T-cell (primary cell): ENCODE data around the gene SNRNP70. TPM values are rescaled to one million over a fixed set of nuclear protein-coding genes. Genes with fewer than 3 reads are reported as not detected.
"Not testable (repeated sequence)": the region's sequence is repeated elsewhere in the genome, so short reads cannot be mapped to it uniquely, and the experiment has no call there.

ENCODE experiments used
- ATAC-seq, 4 experiments: fragments of 200-7000 bp in 3 of 4; fragments of 150-1000 bp in 1 of 4; cut with Tn5 transposase; replicated peaks in 1 of 4; 1 replicate in 3 of 4; 2 replicates in 1 of 4; pipeline ENCODE4 v1.10.0; 2021; ENCODE audit warnings: moderate library complexity in 3 of 4, mild to moderate bottlenecking in 2 of 4, moderate number of reproducible peaks in 1 of 4
- CTCF ChIA-PET, 2 donors: fragments of 300-600 bp; sonication (Branson Sonifier 250); formaldehyde crosslinking; loops; one replicate each; lab custom pipeline; 2022; ENCODE audit warnings: antibody characterized with exemption in 2 of 2; lab: Charles Lee
- POLR2A ChIA-PET, 2 donors: fragments of 300-600 bp; sonication (Branson Sonifier 250); formaldehyde crosslinking; loops; one replicate each; lab custom pipeline; 2022; ENCODE audit warnings: antibody characterized with exemption in 2 of 2; lab: Charles Lee
- DNase-seq, 35 experiments: peaks; one replicate each; pipeline versions ENCODE4 v3.0.0 to v3.0.0-alpha.2; 2013 to 2023
- H3K27ac ChIP-seq: one replicate; pipeline ENCODE4 v1.5.1; 2013; ENCODE audit warnings: low read length
- H3K27me3 ChIP-seq, 2 experiments: replicated peaks in 1 of 2; 1 replicate in 1 of 2; 2 replicates in 1 of 2; pipeline versions ENCODE4 v1.6.1 to v1.7.0; 2013; ENCODE audit warnings: low read length in 1 of 2, mixed read lengths in 1 of 2; ENCODE audit not compliant: control insufficient read depth in 2 of 2, insufficient read depth in 2 of 2; ENCODE audit errors: extremely low read depth in 1 of 2
- H3K36me3 ChIP-seq, 2 donors: 1 replicate in 1 of 2; 2 replicates in 1 of 2; pipeline versions ENCODE4 v1.6.1 to v1.7.0; 2013; ENCODE audit warnings: low read length in 1 of 2; ENCODE audit not compliant: control insufficient read depth in 2 of 2, insufficient read depth in 1 of 2; ENCODE audit errors: extremely low read depth in 1 of 2
- H3K4me1 ChIP-seq, 2 experiments: 1 replicate in 1 of 2; 2 replicates in 1 of 2; pipeline versions ENCODE4 v1.6.1 to v1.7.0; 2013; ENCODE audit warnings: low read length in 2 of 2, mixed read lengths in 1 of 2; ENCODE audit not compliant: insufficient read depth in 2 of 2, control insufficient read depth in 1 of 2; ENCODE audit errors: extremely low read depth in 1 of 2
- H3K4me3 ChIP-seq, 2 donors: 1 replicate in 1 of 2; 2 replicates in 1 of 2; pipeline versions ENCODE4 v1.5.1 to v1.7.0; 2013; ENCODE audit warnings: mild to moderate bottlenecking in 2 of 2, low read length in 1 of 2, moderate library complexity in 1 of 2; ENCODE audit not compliant: control insufficient read depth in 1 of 2; ENCODE audit errors: extremely low read depth in 1 of 2
- H3K9me3 ChIP-seq: 2 replicates; pipeline ENCODE4 v1.7.0; 2013
- H3K27ac Mint-ChIP-seq, 2 donors: one replicate each; pipeline ENCODE4 v1.8.0; 2020 to 2021; ENCODE audit warnings: mild to moderate bottlenecking in 2 of 2, mixed read lengths in 2 of 2
- H3K27me3 Mint-ChIP-seq, 2 donors: one replicate each; pipeline ENCODE4 v1.8.0; 2021 to 2022; ENCODE audit warnings: mixed read lengths in 2 of 2
- H3K36me3 Mint-ChIP-seq: one replicate; pipeline ENCODE4 v1.8.0; 2021; ENCODE audit warnings: mixed read lengths
- H3K4me1 Mint-ChIP-seq, 3 donors: one replicate each; pipeline ENCODE4 v1.8.0; 2020 to 2022; ENCODE audit warnings: mixed read lengths in 3 of 3, mild to moderate bottlenecking in 1 of 3
- H3K4me3 Mint-ChIP-seq, 3 donors: one replicate each; pipeline ENCODE4 v1.8.0; 2020 to 2022; ENCODE audit warnings: mild to moderate bottlenecking in 3 of 3, mixed read lengths in 3 of 3, moderate library complexity in 3 of 3
- H3K9me3 Mint-ChIP-seq, 3 donors: one replicate each; pipeline ENCODE4 v1.8.0; 2020 to 2022; ENCODE audit warnings: mixed read lengths in 3 of 3
- WGBS: methylation state at CpG from one replicate; pipeline ENCODE4 v1.1.5; 2013; ENCODE audit warnings: missing lambda C conversion rate; ENCODE audit not compliant: insufficient coverage; 5-methylcytosine and 5-hydroxymethylcytosine counted together
- total RNA-seq, 35 experiments: library from RNA in 6 of 35; stranded (reverse) in 6 of 35; fragments of 120-200 nt in 1 of 35; gene quantifications; one replicate each; pipeline versions ENCODE4 v1.2.1 to v1.2.4 and lab custom pipeline; 2013 to 2026

SNRNP70 gene
- total RNA-seq, 5 donors from 2014 or later (not counting 1 experiment from before 2014, with no cell fraction given) = 406 to 704 (median 645) TPM

GRCh38 chr19:49145573-49146407, 60.5 kb downstream of the SNRNP70 start:
- POLR2A ChIA-PET = no interaction called here
- Mint-ChIP-seq H3K9me3 (no peaks in the 10 kb centered on the region), H3K4me1 (peaks cover 37 to 52% (median 40%) of the 10 kb centered on the region in 3 donors), H3K27ac (no peak overlapping the region), H3K27me3 (peaks cover 44 to 60% of the 10 kb centered on the region in 2 donors), H3K36me3 (no peaks in the 10 kb centered on the region), H3K4me3 (no peak overlapping the region)
- Histone ChIP-seq H3K27ac (no peak overlapping the region), H3K4me1 (peaks cover 9 to 46% of the 10 kb centered on the region in 2 experiments), H3K4me3 (no peak overlapping the region), H3K27me3 (peaks cover 3 to 86% of the 10 kb centered on the region in 2 experiments), H3K36me3 (no peaks in the 10 kb centered on the region), H3K9me3 (no peaks in the 10 kb centered on the region)
- WGBS = 12% methylated on average over 15 of the region's 30 CpGs
- DNase-seq = peak; percentile 44 to 83 (median 70)
- CTCF ChIA-PET = interaction anchor here (0.7 to 2.6 kb wide), 3 partner anchors 18 to 48 kb away, joined by 3 to 7 read pairs (median 7); no protein-coding TSS in a partner anchor
- peak; percentile 48 to 62 (median 58) for ATAC-seq

- H3K27me3 Mint-ChIP-seq = peaks cover 43 to 64% of the 10 kb centered on the region in 2 donors
- peaks cover 13 to 46% of the 10 kb centered on the region in 2 experiments for H3K4me1 ChIP-seq
- H3K4me3 Mint-ChIP-seq, H3K27ac Mint-ChIP-seq, H3K27ac ChIP-seq, H3K36me3 ChIP-seq, H3K36me3 Mint-ChIP-seq, DNase-seq, H3K4me3 ChIP-seq, ATAC-seq, H3K9me3 Mint-ChIP-seq, H3K9me3 ChIP-seq, POLR2A ChIA-PET: not testable (repeated sequence)
- CTCF ChIA-PET = interaction anchor here in 1 of 2 donors (0.9 to 2.6 kb wide), 2 partner anchors 19 to 49 kb away, joined by 7 read pairs; no protein-coding TSS in a partner anchor
- H3K4me1 Mint-ChIP-seq = peaks cover 39 to 49% (median 40%) of the 10 kb centered on the region in 3 donors
- WGBS = 100% methylated on average over 3 of the region's 7 CpGs
- peaks cover 7 to 92% of the 10 kb centered on the region in 2 experiments for H3K27me3 ChIP-seq
Measured at GRCh38 chr19:49146408-49146770, 61.1 kb downstream of the SNRNP70 start.

GRCh38 chr19:49148044-49148682, 62.9 kb downstream of the SNRNP70 start:
- H3K27ac Mint-ChIP-seq = peak overlapping the region in 1 of 2 donors; percentile 11
- no peaks in the 10 kb centered on the region for H3K36me3 Mint-ChIP-seq
- H3K27me3 Mint-ChIP-seq = peaks cover 51 to 71% of the 10 kb centered on the region in 2 donors
- H3K4me1 ChIP-seq = peaks cover 13 to 46% of the 10 kb centered on the region in 2 experiments
- H3K9me3 Mint-ChIP-seq = no peaks in the 10 kb centered on the region
- H3K4me1 Mint-ChIP-seq = peaks cover 34 to 38% (median 37%) of the 10 kb centered on the region in 3 donors
- CTCF ChIA-PET = interaction anchor here (0.5 to 1.3 kb wide), 5 partner anchors 20 to 572 kb away, joined by 3 to 6 read pairs (median 3); partner anchors contain the start of gene RCN3 (in 1 of the 2)
- DNase-seq = no peak
- POLR2A ChIA-PET = no interaction called here
- no peaks in the 10 kb centered on the region for H3K9me3 ChIP-seq
- WGBS = 88% methylated on average over 9 of the region's 11 CpGs
- peaks cover 9 to 92% of the 10 kb centered on the region in 2 experiments for H3K27me3 ChIP-seq
- no peaks in the 10 kb centered on the region for H3K36me3 ChIP-seq
- H3K4me3 ChIP-seq = no peak overlapping the region
- no peak for ATAC-seq
- no peak overlapping the region for H3K27ac ChIP-seq
- H3K4me3 Mint-ChIP-seq = peak overlapping the region; percentile 42 to 82 (median 47)

- H3K9me3 Mint-ChIP-seq = peaks cover 0 to under 1% (median 0%) of the 10 kb centered on the region in 3 donors
- Histone ChIP-seq H3K4me1 (peaks cover 13 to 45% of the 10 kb centered on the region in 2 experiments), H3K27me3 (peaks cover 9 to 95% of the 10 kb centered on the region in 2 experiments), H3K27ac (no peak overlapping the region), H3K4me3 (peak overlapping the region in 1 of 2 donors; percentile 86), H3K9me3 (no peaks in the 10 kb centered on the region), H3K36me3 (no peaks in the 10 kb centered on the region)
- DNase-seq (peak; percentile 38 to 82 (median 70)), ATAC-seq (peak; percentile 42 to 59 (median 54))
- H3K27me3 Mint-ChIP-seq = peaks cover 59 to 77% of the 10 kb centered on the region in 2 donors
- H3K36me3 Mint-ChIP-seq = no peaks in the 10 kb centered on the region
- POLR2A ChIA-PET = interaction anchor here in 1 of 2 donors (0.5 to 1.1 kb wide), 2 partner anchors 21 to 77 kb away, joined by 3 read pairs; no protein-coding TSS in a partner anchor
- H3K4me1 Mint-ChIP-seq = peaks cover 34 to 36% (median 35%) of the 10 kb centered on the region in 3 donors
- H3K27ac Mint-ChIP-seq = no peak overlapping the region
- peak overlapping the region; percentile 62 to 82 (median 68) for H3K4me3 Mint-ChIP-seq
- WGBS = 6% methylated on average over 43 of the region's 49 CpGs
- CTCF ChIA-PET = interaction anchor here (1.2 to 1.3 kb wide), 2 partner anchors 43 to 51 kb away, joined by 3 to 6 read pairs; no protein-coding TSS in a partner anchor
Measured at GRCh38 chr19:49148784-49149651, 63.8 kb downstream of the SNRNP70 start.

GRCh38 chr19:49149652-49150105, 64.4 kb downstream of the SNRNP70 start:
- peak overlapping the region; percentile 50 to 86 for H3K4me3 ChIP-seq
- ATAC-seq = no peak
- POLR2A ChIA-PET = interaction anchor here in 1 of 2 donors (1.1 kb wide), 1 partner anchor 22 kb away, joined by 3 read pairs; no protein-coding TSS in a partner anchor

More at GRCh38 chr19:49149652-49150105, 64.4 kb downstream of the SNRNP70 start:
- Histone ChIP-seq H3K27ac (no peak overlapping the region), H3K4me1 (peaks cover 13 to 45% of the 10 kb centered on the region in 2 experiments), H3K36me3 (no peaks in the 10 kb centered on the region), H3K27me3 (peaks cover 12 to 92% of the 10 kb centered on the region in 2 experiments), H3K9me3 (no peaks in the 10 kb centered on the region)
- Mint-ChIP-seq H3K4me1 (peaks cover 34 to 36% (median 35%) of the 10 kb centered on the region in 3 donors), H3K36me3 (no peaks in the 10 kb centered on the region), H3K9me3 (peaks cover 0 to 7% (median 0%) of the 10 kb centered on the region in 3 donors), H3K27ac (no peak overlapping the region), H3K27me3 (peaks cover 66 to 84% of the 10 kb centered on the region in 2 donors), H3K4me3 (peak overlapping the region; percentile 68 to 82 (median 71))
- CTCF ChIA-PET = interaction anchor here in 1 of 2 donors (1.2 kb wide), 1 partner anchor 44 kb away, joined by 3 read pairs; no protein-coding TSS in a partner anchor
- no peak for DNase-seq
- WGBS = 2% methylated on average over 15 of the region's 23 CpGs
